ENCODE data around the gene CCDC150. TPM values are rescaled to one million over a fixed set of nuclear protein-coding genes. Genes with fewer than 3 reads are reported as not detected.

CCDC150 gene
- total RNA-seq, 1 experiment from 2014 or later = 38.0 TPM

DNA sequence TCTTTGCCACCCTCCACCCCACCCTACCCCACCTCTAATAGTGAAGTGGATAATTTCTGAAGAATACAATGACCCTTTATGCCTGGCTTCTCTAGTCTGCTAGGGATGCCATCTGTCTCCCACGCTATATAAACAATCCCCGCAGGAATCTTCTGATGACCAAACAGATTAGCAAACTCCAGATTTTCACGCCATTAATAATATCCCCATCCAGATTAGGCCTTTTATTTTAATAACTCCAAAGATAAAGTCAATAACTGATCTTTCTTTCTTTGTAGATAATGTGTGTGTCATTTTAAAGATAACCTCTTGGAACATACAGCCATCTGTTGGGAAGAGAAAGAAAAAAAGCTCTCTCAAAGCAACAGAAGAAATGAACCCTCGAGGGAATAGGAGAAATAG, 47.9 kb upstream of the CCDC150 start:
- ChIA-PET CTCF (no interaction called here), POLR2A (ENCODE audit: low non-redundant PET) (no interaction called here)
- Histone ChIP-seq H3K9me3 (ENCODE audit: low read depth, low read length, poor library complexity, severe bottlenecking) (no peaks in the 10 kb centered on the region), H3K36me3 (ENCODE audit: insufficient read depth, low read length, poor library complexity, severe bottlenecking) (no peaks in the 10 kb centered on the region), H3K27ac (ENCODE audit: low read depth, low read length, poor library complexity, severe bottlenecking) (no peak overlapping the region), H3K4me3 (ENCODE audit: low read depth, low read length, poor library complexity, severe bottlenecking) (no peak overlapping the region), H3K27me3 (replicated peaks; ENCODE audit: insufficient read depth, low read depth, low read length, poor library complexity) (peaks cover 18% of the 10 kb centered on the region), H3K4me1 (ENCODE audit: insufficient read depth, low read length, poor library complexity, severe bottlenecking) (no peaks in the 10 kb centered on the region)
- TF ChIP-seq, protein P1, sequence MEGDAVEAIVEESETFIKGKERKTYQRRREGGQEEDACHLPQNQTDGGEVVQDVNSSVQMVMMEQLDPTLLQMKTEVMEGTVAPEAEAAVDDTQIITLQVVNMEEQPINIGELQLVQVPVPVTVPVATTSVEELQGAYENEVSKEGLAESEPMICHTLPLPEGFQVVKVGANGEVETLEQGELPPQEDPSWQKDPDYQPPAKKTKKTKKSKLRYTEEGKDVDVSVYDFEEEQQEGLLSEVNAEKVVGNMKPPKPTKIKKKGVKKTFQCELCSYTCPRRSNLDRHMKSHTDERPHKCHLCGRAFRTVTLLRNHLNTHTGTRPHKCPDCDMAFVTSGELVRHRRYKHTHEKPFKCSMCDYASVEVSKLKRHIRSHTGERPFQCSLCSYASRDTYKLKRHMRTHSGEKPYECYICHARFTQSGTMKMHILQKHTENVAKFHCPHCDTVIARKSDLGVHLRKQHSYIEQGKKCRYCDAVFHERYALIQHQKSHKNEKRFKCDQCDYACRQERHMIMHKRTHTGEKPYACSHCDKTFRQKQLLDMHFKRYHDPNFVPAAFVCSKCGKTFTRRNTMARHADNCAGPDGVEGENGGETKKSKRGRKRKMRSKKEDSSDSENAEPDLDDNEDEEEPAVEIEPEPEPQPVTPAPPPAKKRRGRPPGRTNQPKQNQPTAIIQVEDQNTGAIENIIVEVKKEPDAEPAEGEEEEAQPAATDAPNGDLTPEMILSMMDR (conservative IDR thresholded peaks at IDR 0.05; ENCODE audit: low read depth, low read length) = no peak
- no peak for TF ChIP-seq EZH2 (IDR thresholded peaks at IDR 0.05; ENCODE audit: borderline replicate concordance, low read depth, low read length, poor library complexity, severe bottlenecking)
- DNase-seq (ENCODE audit: low spot score) = no peak
- no TSS peak for BruUV-seq (replicated peaks)
- intact Hi-C loops (cut with micrococcal nuclease; ENCODE audit: unreplicated experiment) = no loop called here

DNA sequence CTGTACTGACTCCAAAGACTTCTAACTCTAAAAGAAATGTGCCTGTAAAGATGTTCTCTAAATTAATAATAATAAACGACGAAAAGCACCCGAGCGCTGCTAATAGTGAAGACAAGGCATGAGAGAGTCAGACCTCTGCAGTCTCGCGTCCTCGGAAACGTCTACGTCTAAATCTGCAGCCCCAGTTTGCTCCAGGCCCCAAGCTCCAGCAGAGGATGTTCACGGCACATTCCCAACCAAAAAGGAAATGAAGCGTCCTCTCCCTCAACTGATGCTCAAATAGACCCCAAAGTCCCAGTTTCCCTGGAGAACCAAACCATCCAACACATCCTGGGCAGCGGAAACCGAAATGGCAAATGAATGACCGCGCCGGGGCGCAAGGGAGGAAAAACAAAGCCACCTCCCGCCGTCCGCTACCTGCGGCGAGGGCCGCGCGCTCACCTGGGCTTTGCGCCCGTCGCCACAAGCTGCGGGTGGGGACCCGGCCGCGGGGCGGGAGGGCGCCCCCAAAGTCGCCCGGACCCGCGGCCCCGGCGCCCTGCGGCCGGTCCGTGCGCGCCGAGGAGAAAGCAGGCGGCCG, 47.1 kb upstream of the CCDC150 start:
- no peaks in the 10 kb centered on the region for H3K9me3 ChIP-seq (ENCODE audit: low read depth, low read length, poor library complexity, severe bottlenecking)
- TF ChIP-seq, protein P1 (conservative IDR thresholded peaks at IDR 0.05; ENCODE audit: low read depth, low read length) = peak; percentile 20; the same call in 1 of the 2 replicates
- TF ChIP-seq EZH2 (IDR thresholded peaks at IDR 0.05; ENCODE audit: borderline replicate concordance, low read depth, low read length, poor library complexity, severe bottlenecking) = no peak
- H3K36me3 ChIP-seq (ENCODE audit: insufficient read depth, low read length, poor library complexity, severe bottlenecking) = no peaks in the 10 kb centered on the region
- peak; percentile 43 for DNase-seq (ENCODE audit: low spot score)
- no peaks in the 10 kb centered on the region for H3K4me1 ChIP-seq (ENCODE audit: insufficient read depth, low read length, poor library complexity, severe bottlenecking)
- peak overlapping the region; percentile 66 for H3K4me3 ChIP-seq (ENCODE audit: low read depth, low read length, poor library complexity, severe bottlenecking)
- BruUV-seq (replicated peaks) = TSS peak; percentile 43
- ChIA-PET CTCF (interaction anchor here (0.6 kb wide), 2 partner anchors 44 to 1020 kb away, joined by 3 to 5 read pairs; no protein-coding TSS in a partner anchor), POLR2A (ENCODE audit: low non-redundant PET) (no interaction called here)
- peaks cover 18% of the 10 kb centered on the region for H3K27me3 ChIP-seq (replicated peaks; ENCODE audit: insufficient read depth, low read depth, low read length, poor library complexity)
- intact Hi-C loops (cut with micrococcal nuclease; ENCODE audit: unreplicated experiment) = no loop called here
- H3K27ac ChIP-seq (ENCODE audit: low read depth, low read length, poor library complexity, severe bottlenecking) = no peak overlapping the region

DNA sequence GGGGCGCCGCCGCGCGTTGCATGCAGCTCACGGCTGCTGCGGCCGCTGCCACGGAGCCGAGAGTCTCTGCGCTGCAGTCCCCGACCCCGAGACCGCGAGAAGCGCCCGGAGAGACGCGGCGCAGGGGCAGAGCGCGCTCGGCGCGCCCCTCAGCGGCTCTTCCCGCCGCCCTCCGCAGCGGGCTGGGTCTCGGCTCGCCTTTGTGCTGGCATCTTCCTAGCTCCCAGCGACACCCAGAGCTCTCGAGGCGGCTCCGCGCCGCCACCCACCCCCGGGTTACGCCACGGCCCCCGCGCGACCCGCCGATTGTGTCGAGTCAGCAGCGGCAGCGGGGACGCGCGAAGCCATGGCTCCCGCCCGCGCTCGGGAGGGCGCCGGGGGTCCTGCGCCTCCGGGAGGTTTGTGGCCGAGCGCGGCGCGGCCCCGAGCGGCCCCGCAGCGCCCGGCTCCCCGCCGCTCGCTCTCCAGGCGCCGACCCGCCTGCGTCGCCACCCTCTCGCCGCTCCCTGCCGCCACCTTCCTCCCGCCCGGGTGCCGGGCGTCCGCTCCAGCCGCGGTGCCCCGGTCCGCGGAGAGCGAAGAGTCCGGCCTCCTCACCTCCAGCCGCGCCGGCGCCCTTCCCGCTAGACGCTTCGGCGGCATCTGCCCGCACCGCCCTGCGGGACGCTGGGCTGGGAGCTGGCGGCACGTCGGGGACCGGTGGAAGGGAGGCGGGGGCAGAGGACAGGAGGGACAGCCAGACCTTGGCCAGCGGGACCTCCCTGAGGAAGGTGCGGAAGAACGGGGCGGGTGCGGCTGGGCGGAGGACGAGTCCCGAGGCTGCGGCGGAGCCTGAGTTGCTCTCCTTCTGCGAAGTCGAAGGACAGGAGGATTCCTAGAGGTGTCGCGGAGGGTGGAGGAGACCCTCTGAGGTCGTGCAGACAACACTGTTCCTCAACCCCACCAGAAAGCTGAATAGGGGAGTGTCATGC, 46.3 kb upstream of the CCDC150 start, which contains the start of gene HECW2:
Gene HECW2 (minus strand): TSS at position 644 of the 971 bp plus-strand sequence.
- ChIA-PET CTCF (interaction anchor here (0.6 kb wide), 1 partner anchor 45 kb away, joined by 3 read pairs; no protein-coding TSS in a partner anchor), POLR2A (ENCODE audit: low non-redundant PET) (no interaction called here)
- Histone ChIP-seq H3K9me3 (ENCODE audit: low read depth, low read length, poor library complexity, severe bottlenecking) (no peaks in the 10 kb centered on the region), H3K27ac (ENCODE audit: low read depth, low read length, poor library complexity, severe bottlenecking) (no peak within 1 kb of the TSS), H3K4me1 (ENCODE audit: insufficient read depth, low read length, poor library complexity, severe bottlenecking) (no peaks in the 10 kb centered on the region), H3K27me3 (replicated peaks; ENCODE audit: insufficient read depth, low read depth, low read length, poor library complexity) (peaks cover 18% of the 10 kb centered on the region), H3K36me3 (ENCODE audit: insufficient read depth, low read length, poor library complexity, severe bottlenecking) (no peaks in the 10 kb centered on the region), H3K4me3 (ENCODE audit: low read depth, low read length, poor library complexity, severe bottlenecking) (peak within 1 kb of the TSS; percentile 66)
- peak; percentile 66 for DNase-seq (ENCODE audit: low spot score)
- TF ChIP-seq EZH2 (IDR thresholded peaks at IDR 0.05; ENCODE audit: borderline replicate concordance, low read depth, low read length, poor library complexity, severe bottlenecking) = peak; percentile 40
- TF ChIP-seq, protein P1 (conservative IDR thresholded peaks at IDR 0.05; ENCODE audit: low read depth, low read length) = no peak
- BruUV-seq (replicated peaks) = no TSS peak
- intact Hi-C loops (cut with micrococcal nuclease; ENCODE audit: unreplicated experiment) = no loop called here
